Skeletal muscle cell (primary cell): Measurements from ENCODE around the gene SIPA1L2.

Source experiments
- DNase-seq: peaks from one replicate; pipeline ENCODE4 v3.0.0-alpha.2; 2010; ENCODE audit warnings: low read depth
- H3K4me3 ChIP-seq: 2 replicates; pipeline ENCODE4 v1.5.1; 2011; ENCODE audit warnings: low read depth, mild to moderate bottlenecking, control low read depth, low read length, moderate library complexity

The SIPA1L2 gene

GRCh38 chr1:232594768-232595698, 34.9 kb downstream of the SIPA1L2 start:
- no peak overlapping the region for H3K4me3 ChIP-seq
- no peak for DNase-seq

GRCh38 chr1:232593717-232594502, 36.0 kb downstream of the SIPA1L2 start:
- no peak overlapping the region for H3K4me3 ChIP-seq
- DNase-seq = no peak

DNA sequence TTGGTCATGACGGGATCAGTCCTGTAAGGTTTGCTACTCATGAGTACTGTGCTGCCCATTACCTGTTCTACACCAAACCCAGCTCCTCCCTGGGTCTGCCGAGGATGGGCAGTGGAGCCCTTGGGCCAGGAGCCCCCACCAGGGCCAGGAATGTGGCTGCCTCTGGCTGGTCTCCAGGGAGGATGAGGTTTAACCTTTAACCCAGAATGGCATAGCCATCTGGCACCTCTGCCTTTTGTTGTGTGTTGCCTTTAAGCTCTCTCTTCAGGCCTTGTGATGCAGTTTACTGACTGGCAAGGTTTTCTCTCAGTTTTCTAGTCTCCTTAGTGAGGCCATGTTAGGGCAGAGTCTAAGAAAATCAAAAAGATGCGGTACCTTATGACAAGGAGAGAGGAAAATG, 38.6 kb downstream of the SIPA1L2 start:
- H3K4me3 ChIP-seq = no peak overlapping the region
- no peak for DNase-seq

GRCh38 chr1:232590744-232591082, 39.2 kb downstream of the SIPA1L2 start:
- no peak overlapping the region for H3K4me3 ChIP-seq
- no peak for DNase-seq

- DNase-seq = no peak
- H3K4me3 ChIP-seq = no peak overlapping the region
Measured at GRCh38 chr1:232589812-232590743, 39.9 kb downstream of the SIPA1L2 start.

DNA sequence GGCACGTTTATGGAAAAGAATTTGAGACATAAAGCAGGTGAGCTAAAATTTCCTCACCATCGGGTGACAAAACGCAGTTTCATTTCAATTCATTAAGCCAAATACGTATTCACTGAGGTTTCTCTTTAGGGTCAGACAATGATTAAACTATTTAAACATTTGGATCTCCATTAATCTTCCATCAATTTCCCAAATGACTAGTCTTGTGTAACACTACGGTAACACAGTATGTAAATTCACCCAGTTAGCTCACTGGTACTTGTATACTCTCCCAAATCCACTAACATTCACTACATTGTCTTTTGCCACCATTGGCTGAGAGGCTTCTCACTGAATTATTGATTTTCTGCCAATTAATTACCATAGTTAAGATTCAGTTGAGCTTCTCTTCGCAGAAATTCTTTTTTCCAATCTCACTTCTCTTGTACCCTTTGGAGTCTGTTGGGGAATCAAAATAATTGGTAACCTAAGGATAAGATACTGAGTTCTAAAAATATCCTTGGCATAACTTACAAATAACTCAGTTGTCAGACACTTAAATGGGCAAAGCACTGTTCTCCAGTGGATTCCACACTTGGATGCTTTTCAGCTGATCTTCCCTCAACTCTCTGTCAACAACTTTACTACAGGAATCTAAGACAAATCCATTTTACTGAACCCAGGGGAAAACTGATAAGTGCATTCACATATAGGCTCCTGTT, 40.7 kb downstream of the SIPA1L2 start:
- no peak for DNase-seq
- no peak overlapping the region for H3K4me3 ChIP-seq

- no peak for DNase-seq
- no peak overlapping the region for H3K4me3 ChIP-seq
Measured at GRCh38 chr1:232587141-232588008, 42.6 kb downstream of the SIPA1L2 start.

GRCh38 chr1:232586679-232587078, 43.3 kb downstream of the SIPA1L2 start:
- no peak for DNase-seq
- H3K4me3 ChIP-seq = no peak overlapping the region

- DNase-seq = no peak
- H3K4me3 ChIP-seq = no peak overlapping the region
Measured at GRCh38 chr1:232585486-232585885, 44.4 kb downstream of the SIPA1L2 start.

- H3K4me3 ChIP-seq = no peak overlapping the region
- DNase-seq = no peak
Measured at GRCh38 chr1:232581932-232582331, 48.0 kb downstream of the SIPA1L2 start.
